ENCODE data around the gene C12orf42. TPM values are rescaled to one million over a fixed set of nuclear protein-coding genes. Genes with fewer than 3 reads are reported as not detected.

C12orf42 gene
- total and polyA plus RNA-seq, 2 donors (not counting 1 experiment from before 2014, with no cell fraction given), result 25.6 to 138 TPM

GRCh38 chr12:103504606-103505005 lies 8.8 kb upstream of the C12orf42 start:
- H3K4me1 ChIP-seq (ENCODE audit: control insufficient read depth in 2 of 2, insufficient read depth in 2 of 2, low read length in 2 of 2), result peaks cover 0 to 5% of the 10 kb centered on the region in 2 donors
- no peak overlapping the region for H3K4me3 ChIP-seq (ENCODE audit: control extremely low read depth in 1 of 5, extremely low read depth in 1 of 5, insufficient read depth in 1 of 5, low read depth in 2 of 5, low read length in 4 of 5)
- H3K4me2 ChIP-seq (replicated peaks; ENCODE audit: low read depth, low read length, poor library complexity, severe bottlenecking), result no peak overlapping the region
- no peak for TF ChIP-seq EZH2 (IDR thresholded peaks at IDR 0.05; ENCODE audit: borderline replicate concordance, insufficient read depth, low read depth, low read length, poor library complexity, severe bottlenecking)
- TF ChIP-seq CTCF (IDR thresholded peaks at IDR 0.05), result no peak
- Mint-ChIP-seq H3K27ac (peak overlapping the region; percentile 75), H3K4me1 (peaks cover 37% of the 10 kb centered on the region), H3K4me3 (no peak overlapping the region), H3K9me3 (ENCODE audit: insufficient read depth) (no peaks in the 10 kb centered on the region), H3K27me3 (no peaks in the 10 kb centered on the region)
- H3K27ac ChIP-seq (ENCODE audit: low read length in 2 of 2), result no peak overlapping the region
- 96% methylated on average over 5 of the region's 7 CpGs for WGBS (ENCODE audit: insufficient coverage)
- H3K9ac ChIP-seq (ENCODE audit: low read length), result no peak overlapping the region
- POLR2A ChIA-PET, result no interaction called here
- no peaks in the 10 kb centered on the region for H3K9me3 ChIP-seq (ENCODE audit: control extremely low read depth in 1 of 3, control insufficient read depth in 2 of 3, insufficient read depth in 1 of 3, low read length in 2 of 3)
- intact Hi-C loops (cut with micrococcal nuclease), result loop anchor here (1.0 to 5.0 kb wide), 6 partner anchors 8 to 621 kb away; no protein-coding TSS in a partner anchor
- H3K36me3 ChIP-seq (replicated peaks in 1 of 2; ENCODE audit: control extremely low read depth in 1 of 2, control insufficient read depth in 1 of 2, extremely low read depth in 1 of 2, insufficient read depth in 2 of 2, low read length in 1 of 2), result no peaks in the 10 kb centered on the region
- ATAC-seq (ENCODE audit: low read depth), result no peak
- peaks cover 0 to 6% (median 0%) of the 10 kb centered on the region in 4 experiments for H3K27me3 ChIP-seq (replicated peaks in 1 of 4; ENCODE audit: control extremely low read depth in 1 of 4, control insufficient read depth in 3 of 4, insufficient read depth in 4 of 4, low read length in 3 of 4)
- no peak for DNase-seq
- H4K20me1 ChIP-seq (ENCODE audit: control insufficient read depth, insufficient read depth, low read length, poor library complexity, severe bottlenecking), result no peaks in the 10 kb centered on the region
- H2AFZ ChIP-seq (ENCODE audit: insufficient read depth, low read depth, low read length, poor library complexity, severe bottlenecking), result no peak overlapping the region
- no peaks in the 10 kb centered on the region for H3K79me2 ChIP-seq (ENCODE audit: control insufficient read depth, insufficient read depth, low read length)
- CTCF ChIA-PET, result interaction anchor here (0.6 to 7.8 kb wide), 11 partner anchors 19 to 621 kb away, joined by 3 to 86 read pairs (median 4); no protein-coding TSS in a partner anchor
